ENCODE measurements around the gene AHDC1.

DNA sequence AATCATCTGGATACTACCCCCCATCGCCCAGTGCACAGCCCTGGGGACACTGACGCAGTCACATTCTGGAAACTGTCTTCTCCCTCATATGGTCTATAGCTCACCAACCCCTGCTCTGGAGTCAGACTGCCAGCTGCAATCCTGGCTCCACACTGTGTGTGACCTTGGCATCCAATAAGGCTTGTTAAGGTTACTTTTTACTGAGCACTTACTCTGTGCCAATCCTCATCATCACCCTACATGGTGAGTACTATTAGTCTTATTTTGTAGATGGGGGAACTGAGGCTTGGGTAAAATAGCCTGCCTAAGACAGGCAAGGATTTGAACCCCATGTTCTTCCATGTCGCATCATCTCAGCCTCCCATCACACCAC is 34.9 kb downstream of the AHDC1 start:
- TF ChIP-seq ESRRA (CRISPR knock-in tag; IDR thresholded peaks at IDR 0.05; ENCODE audit: borderline replicate concordance): no peak
- TF ChIP-seq MXD4 (CRISPR knock-in tag; IDR thresholded peaks at IDR 0.05; ENCODE audit: borderline replicate concordance): no peak
- TF ChIP-seq, protein P1, sequence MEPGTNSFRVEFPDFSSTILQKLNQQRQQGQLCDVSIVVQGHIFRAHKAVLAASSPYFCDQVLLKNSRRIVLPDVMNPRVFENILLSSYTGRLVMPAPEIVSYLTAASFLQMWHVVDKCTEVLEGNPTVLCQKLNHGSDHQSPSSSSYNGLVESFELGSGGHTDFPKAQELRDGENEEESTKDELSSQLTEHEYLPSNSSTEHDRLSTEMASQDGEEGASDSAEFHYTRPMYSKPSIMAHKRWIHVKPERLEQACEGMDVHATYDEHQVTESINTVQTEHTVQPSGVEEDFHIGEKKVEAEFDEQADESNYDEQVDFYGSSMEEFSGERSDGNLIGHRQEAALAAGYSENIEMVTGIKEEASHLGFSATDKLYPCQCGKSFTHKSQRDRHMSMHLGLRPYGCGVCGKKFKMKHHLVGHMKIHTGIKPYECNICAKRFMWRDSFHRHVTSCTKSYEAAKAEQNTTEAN (CRISPR knock-in tag; IDR thresholded peaks at IDR 0.05): no peak
- TF ChIP-seq, protein P2, sequence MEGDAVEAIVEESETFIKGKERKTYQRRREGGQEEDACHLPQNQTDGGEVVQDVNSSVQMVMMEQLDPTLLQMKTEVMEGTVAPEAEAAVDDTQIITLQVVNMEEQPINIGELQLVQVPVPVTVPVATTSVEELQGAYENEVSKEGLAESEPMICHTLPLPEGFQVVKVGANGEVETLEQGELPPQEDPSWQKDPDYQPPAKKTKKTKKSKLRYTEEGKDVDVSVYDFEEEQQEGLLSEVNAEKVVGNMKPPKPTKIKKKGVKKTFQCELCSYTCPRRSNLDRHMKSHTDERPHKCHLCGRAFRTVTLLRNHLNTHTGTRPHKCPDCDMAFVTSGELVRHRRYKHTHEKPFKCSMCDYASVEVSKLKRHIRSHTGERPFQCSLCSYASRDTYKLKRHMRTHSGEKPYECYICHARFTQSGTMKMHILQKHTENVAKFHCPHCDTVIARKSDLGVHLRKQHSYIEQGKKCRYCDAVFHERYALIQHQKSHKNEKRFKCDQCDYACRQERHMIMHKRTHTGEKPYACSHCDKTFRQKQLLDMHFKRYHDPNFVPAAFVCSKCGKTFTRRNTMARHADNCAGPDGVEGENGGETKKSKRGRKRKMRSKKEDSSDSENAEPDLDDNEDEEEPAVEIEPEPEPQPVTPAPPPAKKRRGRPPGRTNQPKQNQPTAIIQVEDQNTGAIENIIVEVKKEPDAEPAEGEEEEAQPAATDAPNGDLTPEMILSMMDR (IDR thresholded peaks at IDR 0.05): no peak
- TF ChIP-seq SP1 (CRISPR knock-in tag; conservative IDR thresholded peaks at IDR 0.05): no peak
- TF ChIP-seq CREB1 (CRISPR knock-in tag; IDR thresholded peaks at IDR 0.05): no peak
- TF ChIP-seq SMAD4 (CRISPR knock-in tag; IDR thresholded peaks at IDR 0.05): no peak
- TF ChIP-seq ELF4 (CRISPR knock-in tag; IDR thresholded peaks at IDR 0.05; ENCODE audit: low read depth): no peak
- TF ChIP-seq MYBL2 (CRISPR knock-in tag; IDR thresholded peaks at IDR 0.05): no peak
- TF ChIP-seq JUN (CRISPR knock-in tag; IDR thresholded peaks at IDR 0.05): no peak
- no peak for TF ChIP-seq FOXK1 (CRISPR knock-in tag; IDR thresholded peaks at IDR 0.05)
- TF ChIP-seq NFYB (CRISPR knock-in tag; conservative IDR thresholded peaks at IDR 0.05; ENCODE audit: low read depth): no peak

Measured in WTC11 (cell line).